C1 segment of cervical spinal cord (tissue), 14 donors: ENCODE measurements around the gene FAM124A.
A peak's percentile ranks its signal among the peaks of the same experiment; 100 is the strongest.

Experiments used
- DNase-seq, 14 donors: peaks; one replicate each; lab custom pipeline; 2025; lab: John Stamatoyannopoulos, UW

FAM124A gene

DNA sequence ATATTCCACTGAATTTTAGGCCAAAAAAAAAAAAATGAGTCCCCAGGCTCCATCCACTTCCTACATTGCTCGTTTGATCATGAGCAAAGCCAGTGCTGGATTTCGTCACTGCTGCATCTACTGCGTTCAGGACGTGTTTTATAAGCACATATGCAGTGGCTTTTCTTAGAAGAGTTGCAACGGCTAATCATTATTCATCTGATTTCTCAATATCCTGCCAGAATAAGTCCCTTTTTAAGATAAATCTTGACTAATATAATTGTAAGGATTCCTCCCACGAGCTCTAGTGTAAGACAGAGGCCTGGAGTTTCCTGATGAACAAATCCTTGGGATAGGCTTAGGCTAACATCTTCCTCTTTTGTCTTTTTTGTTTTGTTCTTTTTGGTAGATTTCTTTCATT is 19.5 kb downstream of the FAM124A start:
- no peak for DNase-seq

DNA sequence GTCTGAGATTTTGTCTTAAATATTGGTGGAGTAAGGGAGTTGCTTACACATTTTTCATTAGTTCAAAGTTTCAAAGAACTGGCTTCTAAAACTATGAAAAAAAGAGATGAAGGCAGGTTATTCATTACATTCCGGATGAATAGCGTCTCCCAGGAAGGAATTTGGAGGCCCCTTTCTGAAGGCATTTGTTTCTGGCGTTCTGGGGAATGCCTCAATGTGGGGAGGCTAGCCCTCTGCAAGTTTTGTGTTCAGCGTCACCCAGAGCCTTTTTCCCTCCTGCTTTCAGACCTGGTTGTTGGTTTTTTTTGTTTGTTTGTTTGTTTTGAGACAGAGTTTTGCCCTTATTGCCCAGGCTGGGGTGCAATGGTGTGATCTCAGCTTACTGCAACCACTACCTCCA is 21.0 kb downstream of the FAM124A start:
- no peak for DNase-seq

DNA sequence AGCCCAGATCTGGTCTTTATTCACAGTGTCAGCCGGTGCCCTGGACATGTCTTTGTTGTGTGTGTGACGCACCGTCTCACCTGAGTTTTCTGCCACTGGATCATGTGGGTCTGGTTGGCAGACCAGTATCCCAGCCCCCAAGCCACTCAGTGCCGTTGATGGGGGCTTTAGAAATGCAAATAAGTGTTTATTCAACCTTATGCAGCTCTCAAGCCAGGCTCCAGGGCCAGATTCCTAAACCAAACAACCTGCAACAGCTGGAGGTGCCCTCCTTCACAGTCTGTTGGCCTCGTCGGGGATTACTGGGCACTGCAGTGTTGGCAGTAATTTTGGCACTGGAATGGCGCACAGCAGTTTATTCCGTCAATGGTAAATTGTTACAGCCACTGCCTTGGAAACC is 21.6 kb downstream of the FAM124A start:
- peak in 1 of 14 donors; percentile 29 for DNase-seq

DNA sequence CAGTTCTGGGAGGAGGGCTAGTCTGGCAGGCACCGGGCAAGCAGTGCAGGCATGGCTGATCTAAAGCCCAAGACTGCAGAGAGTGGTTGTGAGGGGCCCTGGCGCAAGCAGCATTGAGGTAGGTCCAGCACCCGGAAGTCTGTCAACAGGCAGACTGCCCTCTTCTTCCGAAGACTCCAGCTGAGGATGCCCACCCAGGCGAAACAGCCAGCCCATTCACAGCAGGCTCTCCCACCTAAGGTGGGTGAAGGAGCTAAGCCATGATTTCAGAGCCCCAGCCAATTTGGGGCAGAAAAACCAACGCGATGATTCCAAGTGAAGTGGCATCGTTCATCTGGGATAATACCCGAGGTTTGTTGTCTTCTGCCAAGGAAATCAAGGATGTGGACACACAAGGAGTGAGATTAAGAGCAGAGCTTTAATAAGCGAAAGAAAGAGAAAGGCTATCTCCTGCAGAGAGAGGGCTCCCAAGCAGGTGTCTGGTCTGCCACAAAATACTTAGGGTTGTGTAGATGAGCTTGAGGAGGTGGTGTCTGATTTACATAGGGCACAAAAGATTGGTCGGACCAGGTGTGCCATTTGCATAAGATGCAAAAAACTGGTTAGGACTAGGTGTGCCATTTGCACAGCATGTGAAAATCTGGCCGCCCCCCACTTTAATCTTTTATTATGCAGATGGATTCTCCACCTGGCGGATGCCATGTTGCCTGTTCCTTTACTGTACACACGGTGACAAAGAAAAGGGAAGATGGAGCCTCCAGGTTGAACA is 22.6 kb downstream of the FAM124A start:
- DNase-seq: no peak

DNA sequence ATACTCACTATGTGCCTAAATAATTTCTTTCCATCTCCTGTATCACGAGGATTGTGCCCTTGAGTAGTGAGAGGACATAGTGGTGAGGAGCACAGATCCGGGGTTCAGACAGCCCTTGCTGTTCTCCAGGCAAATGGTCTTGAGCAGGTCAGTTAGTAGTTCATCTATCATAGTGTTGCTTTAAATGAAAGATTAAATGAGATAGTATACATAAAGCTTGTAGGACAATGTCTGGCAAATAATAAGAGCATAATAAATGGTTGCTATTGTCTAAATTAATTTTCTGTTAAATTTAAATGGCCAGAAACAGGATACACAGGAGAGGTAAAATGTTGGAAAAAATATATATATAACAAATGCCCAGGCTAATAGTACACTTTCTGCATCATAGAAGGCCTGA is 23.4 kb downstream of the FAM124A start:
- DNase-seq: no peak

DNA sequence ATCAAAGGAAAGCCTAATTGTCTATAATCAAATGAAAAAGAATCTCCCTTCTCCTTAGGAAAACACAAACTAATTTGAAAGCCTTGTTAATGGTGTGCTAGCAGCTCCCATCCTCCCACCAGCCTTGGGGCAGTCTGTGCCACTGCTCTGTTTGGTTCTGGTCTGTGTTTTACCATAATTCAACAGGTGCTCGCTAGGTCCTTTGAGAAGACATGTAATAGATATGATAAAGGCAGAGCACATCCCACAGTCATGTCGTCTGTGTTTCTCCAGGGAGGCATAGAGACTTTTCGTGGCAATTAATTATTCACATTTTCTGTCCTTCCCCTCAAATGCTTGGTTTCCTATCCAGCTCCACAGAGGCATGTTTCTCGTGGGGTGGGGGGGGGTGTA is 23.8 kb downstream of the FAM124A start:
- peak in 2 of 14 donors; percentile 60 to 85 for DNase-seq

DNA sequence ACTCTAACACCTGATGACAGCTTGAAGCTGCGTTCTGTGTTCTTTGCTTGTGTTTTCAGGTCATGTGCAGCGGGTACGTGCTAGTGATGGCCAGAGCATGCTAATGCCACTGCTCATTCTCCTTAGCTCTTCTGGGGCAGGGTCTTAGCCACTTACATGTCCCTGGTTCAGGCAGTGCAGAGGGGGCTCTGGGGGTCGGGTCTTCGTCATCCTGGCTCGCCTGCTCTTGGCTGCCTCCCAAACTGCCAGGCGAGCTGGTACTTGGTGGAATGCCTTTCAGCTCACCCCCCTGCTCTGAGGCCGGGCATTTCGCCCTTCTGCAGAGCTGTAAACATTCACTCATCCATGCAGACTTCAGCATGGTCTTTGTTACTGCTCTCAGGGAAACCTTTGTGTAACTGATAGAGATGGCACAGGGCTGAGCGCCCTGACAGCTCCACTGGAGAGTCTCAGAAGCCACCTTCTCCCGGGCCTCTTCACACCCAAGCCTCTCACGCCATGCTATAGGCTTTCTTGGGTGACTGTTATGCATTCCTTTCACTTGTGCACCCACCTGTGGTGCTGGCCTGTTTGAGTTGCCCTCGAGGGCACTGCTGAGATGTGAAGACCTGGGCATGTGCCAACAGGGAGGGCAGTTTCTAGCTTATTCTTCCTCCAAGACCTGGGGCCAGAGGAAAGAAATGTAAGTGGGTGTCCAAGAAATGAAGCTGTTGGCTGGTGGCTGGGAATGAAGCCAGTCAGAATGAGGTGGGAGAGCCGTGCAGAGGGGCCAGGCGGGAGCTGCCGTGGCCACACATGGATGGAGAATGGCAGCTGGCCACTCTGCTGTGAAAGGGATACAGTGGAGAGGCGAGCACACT is 24.4 kb downstream of the FAM124A start:
- peak in 13 of 14 donors; percentile 41 to 93 (median 77) for DNase-seq

DNA sequence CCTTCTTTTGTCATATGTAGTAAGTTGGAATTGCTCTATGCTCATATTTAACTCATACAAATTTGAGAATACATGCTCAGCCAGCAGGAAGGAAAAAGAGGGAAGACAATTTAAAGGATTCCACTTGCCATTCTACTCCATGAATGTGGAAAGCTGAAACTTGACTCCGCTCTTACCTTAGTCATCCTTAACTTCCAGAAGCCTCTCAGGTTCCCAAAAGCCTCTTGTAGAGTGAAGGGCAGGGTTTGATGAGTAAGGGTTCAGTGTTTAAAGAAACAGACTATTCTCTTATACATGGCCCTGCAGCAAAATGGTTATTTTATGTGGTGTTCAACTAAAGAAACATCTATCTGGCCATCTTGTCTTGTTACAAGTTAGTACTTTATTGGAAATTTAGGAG is 27.1 kb downstream of the FAM124A start:
- DNase-seq: no peak

DNA sequence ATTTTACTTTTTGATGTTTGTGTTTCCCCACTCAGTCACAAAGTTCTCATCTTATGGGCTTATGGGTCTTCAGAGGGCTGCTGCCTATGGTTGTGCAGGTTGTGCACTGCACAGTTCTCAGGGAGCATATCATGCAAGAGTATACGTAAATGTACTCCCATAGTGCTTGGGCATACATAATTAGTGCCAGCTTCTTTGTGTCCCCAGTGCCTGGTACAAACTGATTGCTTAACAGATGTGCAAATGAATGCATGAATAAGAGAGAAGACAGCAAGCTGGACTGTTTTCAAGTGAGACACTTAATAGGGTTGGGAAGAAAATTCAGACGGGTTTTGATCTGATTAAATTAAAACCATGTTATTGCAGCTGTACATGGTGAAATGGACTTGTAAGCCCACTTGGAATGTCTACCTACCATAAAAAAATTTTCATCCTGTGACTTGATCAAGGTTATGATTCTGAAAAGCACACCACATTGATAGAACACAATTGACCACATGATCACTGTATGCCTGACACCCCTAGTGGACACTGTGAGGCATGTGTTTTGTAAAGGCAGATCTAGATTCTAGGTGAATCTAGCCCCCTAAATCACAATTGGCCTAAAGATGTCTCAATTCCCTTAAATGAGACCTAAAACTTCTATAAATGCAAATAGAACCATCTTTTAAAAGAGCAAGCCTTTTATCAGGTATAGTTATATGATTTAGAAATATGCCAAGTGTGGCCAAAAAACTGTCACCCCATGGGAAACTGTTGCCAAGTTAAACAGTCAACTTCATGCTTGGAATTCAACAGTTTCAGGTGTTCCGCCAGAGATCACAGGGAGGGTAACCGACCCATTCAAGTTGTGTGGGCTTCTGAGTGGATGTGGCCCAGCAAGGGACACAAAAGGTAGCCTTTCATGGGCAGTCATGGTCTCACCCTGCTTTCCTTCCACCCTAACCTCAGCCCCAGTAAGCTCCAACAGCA is 27.9 kb downstream of the FAM124A start:
- DNase-seq: no peak

DNA sequence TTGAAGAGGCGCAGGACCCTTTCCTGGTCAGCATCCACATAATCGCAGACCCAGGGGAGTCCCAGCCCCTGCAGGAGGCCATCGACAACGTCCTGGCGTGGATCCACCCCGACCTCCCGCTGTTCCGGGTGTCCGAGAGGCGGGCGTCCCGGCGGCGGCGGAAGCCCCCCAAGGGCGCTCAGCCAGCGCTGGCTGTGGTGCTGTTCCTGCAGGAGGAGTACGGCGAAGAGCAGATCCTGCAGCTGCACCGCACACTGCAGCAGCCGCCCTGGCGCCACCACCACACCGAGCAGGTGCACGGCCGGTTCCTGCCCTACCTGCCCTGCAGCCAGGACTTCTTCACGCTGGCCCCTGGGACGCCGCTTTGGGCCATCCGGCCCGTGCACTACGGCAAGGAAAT is 29.3 kb downstream of the FAM124A start:
- DNase-seq: no peak

DNA sequence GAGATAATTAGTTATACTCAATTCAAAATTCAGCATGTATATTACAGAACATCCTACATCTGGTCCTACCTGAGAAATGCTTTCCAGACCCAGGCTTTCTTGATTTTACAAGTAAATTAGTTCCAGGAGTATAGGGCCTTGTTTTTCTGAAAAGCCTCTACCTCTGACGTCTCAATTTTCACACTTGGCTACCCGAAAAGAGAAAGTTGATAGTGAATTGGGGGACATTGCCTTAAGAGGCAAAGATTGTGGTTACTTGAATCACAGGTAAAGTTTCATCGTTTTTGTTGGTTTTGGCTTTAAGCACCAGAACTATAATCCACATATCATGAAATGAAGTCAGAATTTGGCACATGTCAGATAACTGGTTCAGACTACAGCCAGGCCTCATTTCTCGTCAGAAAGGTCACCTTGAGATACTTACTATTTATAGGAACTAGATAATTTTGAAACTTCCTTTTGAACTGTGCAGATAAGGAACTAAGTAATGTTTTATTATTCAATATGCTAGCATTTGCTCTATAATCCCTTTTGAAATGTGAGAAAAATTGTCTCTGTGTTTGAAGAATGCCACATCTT is 30.8 kb downstream of the FAM124A start:
- DNase-seq: no peak

DNA sequence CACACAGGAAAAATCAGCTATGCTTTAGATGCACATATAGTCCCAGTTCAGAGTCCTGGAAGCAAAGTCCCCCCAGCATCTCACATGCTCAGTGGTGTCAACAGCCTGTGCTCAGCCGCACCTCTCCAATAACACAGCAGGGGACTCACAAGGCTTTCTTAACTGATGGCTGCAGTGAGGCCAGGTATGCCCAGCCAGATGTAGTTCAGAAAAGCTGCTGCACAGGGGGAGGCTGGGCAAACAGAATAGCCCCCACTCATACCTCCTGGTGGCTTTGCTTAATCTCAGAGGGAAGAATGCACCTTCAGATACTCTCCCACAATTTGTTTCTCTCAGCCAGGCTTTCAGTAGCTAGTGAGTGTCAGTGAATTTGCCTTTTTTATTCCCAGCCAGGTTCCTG is 33.4 kb downstream of the FAM124A start:
- DNase-seq: no peak

DNA sequence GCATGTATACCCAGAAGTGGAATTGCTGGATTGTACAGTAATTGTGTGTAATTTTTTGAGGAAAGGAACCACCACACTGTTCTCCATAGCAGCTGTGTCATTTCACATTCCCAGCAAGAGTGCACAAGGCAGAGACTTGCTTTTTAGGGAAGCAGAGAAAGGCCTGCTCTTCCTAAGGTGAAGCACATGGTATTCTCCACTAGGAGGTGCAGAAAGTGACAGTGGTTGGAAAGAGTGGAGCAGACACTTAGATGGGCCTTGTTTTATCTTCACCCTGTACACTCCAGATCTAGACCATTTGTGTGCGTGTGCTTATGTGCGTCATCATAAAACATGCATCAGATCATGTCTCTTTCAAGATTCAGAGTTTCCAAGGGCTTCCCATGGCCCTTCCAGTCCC is 35.0 kb downstream of the FAM124A start:
- no peak for DNase-seq

DNA sequence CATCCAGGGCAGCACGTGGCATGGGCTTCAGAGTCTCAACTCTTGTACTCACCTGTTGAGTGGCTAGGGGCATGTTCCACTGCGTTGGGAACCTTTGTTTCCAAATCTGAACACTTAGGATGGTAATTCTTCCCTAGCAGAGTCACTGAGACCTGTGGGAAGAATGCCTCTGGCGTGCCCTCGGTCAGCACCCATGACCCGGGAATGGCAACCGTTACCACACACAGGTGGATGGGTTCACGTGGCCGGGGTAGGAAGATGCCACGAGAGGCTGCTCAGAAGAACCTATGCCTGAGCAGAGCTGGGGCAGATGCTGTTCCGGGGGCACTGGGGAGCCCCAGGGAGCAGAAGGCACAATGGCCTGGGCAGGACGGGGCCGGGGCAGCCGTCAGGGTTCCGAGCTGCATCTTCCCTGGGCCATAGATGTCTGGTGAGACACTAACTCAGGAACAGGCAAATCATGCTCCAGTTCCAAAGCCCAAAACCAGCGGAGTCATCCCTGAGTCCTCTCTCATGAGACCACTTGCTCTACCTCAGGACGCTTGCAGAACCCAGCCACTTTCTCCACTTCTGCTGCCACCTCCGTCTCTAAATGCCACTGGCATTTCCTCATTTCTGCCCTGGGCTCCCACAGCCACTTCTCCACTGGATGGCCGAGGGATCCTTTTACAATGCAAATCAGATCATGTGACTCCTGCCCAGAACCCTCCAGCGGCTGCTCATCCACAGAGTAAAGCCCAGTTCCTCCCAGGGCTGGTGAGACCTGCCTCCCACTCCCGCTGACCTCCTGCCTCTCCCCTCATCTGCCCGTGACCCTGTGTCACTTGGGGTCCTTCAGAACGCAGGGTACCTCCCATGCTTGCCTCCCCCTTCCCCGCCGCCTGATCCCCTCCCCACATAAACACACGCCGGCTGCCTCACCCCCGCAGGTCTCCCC is 36.7 kb downstream of the FAM124A start:
- DNase-seq: peak in 2 of 14 donors; percentile 21 to 23

DNA sequence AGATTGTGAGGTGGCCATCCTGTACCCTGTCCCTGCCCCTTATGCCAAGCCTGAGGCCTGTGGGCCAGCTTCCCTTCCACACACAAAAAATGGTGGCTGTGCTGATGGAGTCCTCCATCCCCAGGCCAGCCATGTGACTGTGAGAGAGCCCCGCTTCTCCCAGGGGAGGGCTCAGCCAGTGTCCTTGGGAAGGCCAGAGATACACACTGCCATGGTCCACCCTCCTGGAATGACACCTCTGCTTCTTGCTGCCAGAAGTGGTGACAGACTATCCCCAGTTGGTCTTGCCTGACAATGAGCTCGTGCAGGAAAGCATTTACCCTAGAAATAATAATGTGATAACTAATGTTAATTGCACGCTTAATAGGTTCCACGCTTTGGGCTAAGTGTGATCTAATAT is 38.0 kb downstream of the FAM124A start:
- no peak for DNase-seq

DNA sequence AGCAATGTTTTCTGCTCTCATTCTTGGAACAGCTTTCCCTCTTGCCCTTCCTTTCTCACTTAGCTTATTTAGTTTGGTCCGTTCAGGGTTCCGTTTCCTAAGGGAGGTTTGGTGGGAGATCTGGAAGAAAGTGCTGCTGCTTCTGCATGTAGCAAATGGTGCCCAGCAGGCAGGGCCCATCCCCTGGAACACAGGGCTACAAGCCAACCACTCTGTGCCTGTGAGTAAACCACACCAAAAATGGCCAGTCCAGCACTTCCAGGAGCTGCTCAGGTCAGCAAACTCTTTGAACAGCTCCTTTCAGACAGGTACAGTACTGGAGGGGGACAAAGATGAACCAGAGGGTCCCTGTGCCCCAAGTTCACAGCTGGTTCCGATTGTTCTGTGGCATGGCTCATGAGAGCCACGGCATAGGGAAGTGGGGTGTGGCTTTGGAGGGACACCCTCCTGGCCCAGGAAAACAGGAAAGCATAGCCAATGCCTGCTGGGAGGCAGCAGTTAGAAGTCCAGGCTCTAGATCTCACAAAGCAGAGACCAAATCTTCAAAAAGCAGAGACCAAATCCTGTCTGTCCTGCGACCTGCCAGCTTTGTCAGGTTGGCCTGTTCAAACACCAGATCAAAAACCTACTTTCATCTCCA is 39.5 kb downstream of the FAM124A start:
- peak in 1 of 14 donors; percentile 60 for DNase-seq

DNA sequence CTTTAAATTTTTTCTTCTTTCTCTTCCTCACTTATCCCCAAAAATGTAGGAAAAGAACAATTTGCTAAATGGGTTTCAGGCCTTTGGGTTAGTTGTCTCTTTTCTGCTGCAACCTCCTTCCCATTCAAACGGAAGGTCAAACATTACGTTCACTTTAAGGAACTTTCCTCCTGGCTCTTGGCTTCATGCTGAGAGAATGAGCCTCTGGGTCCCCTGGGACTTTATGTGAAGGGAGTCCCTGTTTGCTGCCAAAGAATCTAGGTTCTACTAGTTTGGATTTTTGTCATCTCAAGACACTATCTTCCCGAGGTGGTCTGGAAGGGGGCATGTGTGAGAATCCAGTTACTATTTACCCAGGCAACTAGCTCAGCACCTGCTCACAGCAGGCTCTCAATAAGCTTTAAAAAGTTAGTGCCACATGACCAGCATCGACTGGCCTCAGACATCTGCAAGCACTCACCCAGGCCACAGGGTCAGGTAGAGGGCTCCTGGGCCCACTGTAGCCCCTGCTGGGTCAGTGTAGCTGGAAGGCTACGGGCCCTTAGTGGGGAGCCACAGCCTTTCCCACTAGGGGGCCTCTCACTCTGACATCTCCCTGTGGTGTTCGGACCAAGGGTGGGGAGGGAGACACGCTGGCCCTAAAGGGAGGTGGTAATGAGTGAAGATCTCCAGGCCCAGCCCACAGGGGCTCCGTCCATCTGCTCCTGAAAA is 40.5 kb downstream of the FAM124A start:
- peak in 2 of 14 donors; percentile 17 to 26 for DNase-seq

DNA sequence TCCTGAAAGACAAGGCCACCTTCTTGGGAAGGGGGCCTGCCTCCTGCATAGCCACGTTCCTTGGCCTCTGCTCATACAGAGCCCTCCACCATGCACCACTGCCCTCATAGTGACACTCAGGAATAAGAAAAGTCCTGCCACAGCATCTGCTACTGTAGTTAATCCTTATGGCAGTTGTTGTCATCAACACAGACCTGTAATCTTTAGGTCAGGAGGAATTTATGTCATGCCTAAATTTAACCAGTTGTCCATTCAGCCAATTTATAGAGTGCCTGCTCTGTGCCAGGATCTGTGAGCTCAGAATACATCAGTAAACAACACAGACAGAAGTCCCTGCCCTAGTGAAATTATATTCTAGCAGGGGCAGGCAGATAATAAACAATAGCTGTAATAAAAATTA is 44.4 kb downstream of the FAM124A start:
- DNase-seq: no peak

DNA sequence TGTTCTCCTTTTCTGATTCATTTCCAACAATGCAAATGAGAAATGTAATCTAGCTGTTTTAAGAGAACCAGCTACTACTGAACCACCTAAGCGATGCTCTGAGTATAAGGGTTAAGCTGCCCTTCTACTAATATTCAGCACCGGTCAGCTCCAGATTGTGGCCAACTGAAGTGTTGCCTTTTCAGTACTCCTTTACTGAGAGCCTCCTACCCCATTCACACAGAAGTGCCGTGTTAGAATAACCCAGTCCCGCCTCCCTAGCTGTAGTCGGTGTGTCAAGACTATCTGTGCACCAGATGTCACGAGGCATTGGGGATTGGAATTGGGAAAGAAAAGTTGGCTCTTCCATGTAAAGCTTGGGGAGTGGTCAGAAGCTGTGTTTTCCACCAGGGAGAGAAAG is 45.4 kb downstream of the FAM124A start:
- DNase-seq: no peak
